Body of pancreas (tissue), 4 donors: ENCODE results near the gene KIF5A.

Experiments used
- CTCF ChIP-seq, 7 experiments: fragments of 450-650 bp in 4 of 7; fragments of 200-600 bp in 3 of 7; sonication (generic) in 3 of 7; IDR thresholded peaks; one replicate each; pipeline ENCODE4 v1.5.1; 2016 to 2019; ENCODE audit warnings: antibody characterized with exemption in 7 of 7
- POLR2A ChIP-seq, 3 donors: fragments of 450-650 bp; IDR thresholded peaks; one replicate each; pipeline ENCODE4 v1.6.1; 2016; ENCODE audit warnings: antibody characterized with exemption in 3 of 3, mild to moderate bottlenecking in 2 of 3

- TF ChIP-seq CTCF (IDR thresholded peaks at IDR 0.05) (no peak), POLR2A (IDR thresholded peaks at IDR 0.05) (no peak)
These were observed at the start of gene KIF5A for GRCh38 chr12:57549909-57550640.
